Heart right ventricle (tissue), 16 donors: ENCODE results near the gene SPTLC3. TPM values are rescaled to one million over a fixed set of nuclear protein-coding genes. Genes with fewer than 3 reads are reported as not detected.

ENCODE experiments used
- ATAC-seq, 8 donors: fragments of 200-7000 bp; cut with Tn5 transposase; one replicate each; pipeline ENCODE4 v1.9.1; 2020; ENCODE audit warnings: mild to moderate bottlenecking in 8 of 8, moderate library complexity in 8 of 8, moderate number of reproducible peaks in 1 of 8
- DNase-seq, 2 donors: peaks; one replicate each; pipeline ENCODE4 v3.0.0-alpha.2; 2020
- H3K27ac ChIP-seq, 10 donors: fragments of 200-600 bp; sonication (generic) in 2 of 10; one replicate each; pipeline versions ENCODE4 v1.5.0 to v1.8.0; 2020 to 2022; ENCODE audit warnings: mild to moderate bottlenecking in 3 of 10
- H3K27me3 ChIP-seq, 7 donors: fragments of 200-600 bp; one replicate each; pipeline ENCODE4 v1.8.0; 2021 to 2022; ENCODE audit warnings: mild to moderate bottlenecking in 2 of 7
- H3K36me3 ChIP-seq, 9 donors: fragments of 200-600 bp; sonication (generic) in 1 of 9; one replicate each; pipeline versions ENCODE4 v1.5.0 to v1.8.0; 2020 to 2022; ENCODE audit warnings: mild to moderate bottlenecking in 2 of 9
- H3K4me1 ChIP-seq, 9 donors: fragments of 200-600 bp; sonication (generic) in 1 of 9; one replicate each; pipeline versions ENCODE4 v1.5.0 to v1.8.0; 2020 to 2022; ENCODE audit warnings: mild to moderate bottlenecking in 4 of 9
- H3K4me3 ChIP-seq, 10 donors: fragments of 200-600 bp; sonication (generic) in 2 of 10; one replicate each; pipeline versions ENCODE4 v1.5.0 to v1.8.0; 2020 to 2022; ENCODE audit warnings: mild to moderate bottlenecking in 7 of 10, moderate library complexity in 2 of 10
- H3K9me3 ChIP-seq, 11 donors: fragments of 200-600 bp in 10 of 11; sonication (generic) in 2 of 11; one replicate each; pipeline versions ENCODE4 v1.5.0 to v1.8.0; 2013 to 2022; ENCODE audit warnings: mild to moderate bottlenecking in 2 of 11, control low read depth in 1 of 11, moderate library complexity in 1 of 11
- CTCF ChIP-seq, 9 donors: fragments of 200-600 bp; sonication (generic) in 2 of 9; IDR thresholded peaks; one replicate each; pipeline versions ENCODE4 v1.5.0 to v1.8.0; 2021 to 2022; ENCODE audit warnings: antibody characterized with exemption in 9 of 9, mild to moderate bottlenecking in 5 of 9, moderate library complexity in 1 of 9
- WGBS, 2 donors: extraction: QIAGEN DNeasy Blood & Tissue Kit; methylation state at CpG; one replicate each; pipeline ENCODE4 v1.1.7; 2013; ENCODE audit warnings: inconsistent platforms in 1 of 2; 5-methylcytosine and 5-hydroxymethylcytosine counted together
- intact Hi-C, 10 donors: fragments of 100-400 bp; cut with DNase I; formaldehyde crosslinking; loops; one replicate each; pipeline versions ENCODE4 v1.11.1 to v1.14.2; 2022
- polyA plus RNA-seq, 2 donors: library from polyadenylated mRNA; stranded (reverse); fragments of 200-250 nt; gene quantifications; one replicate each; pipeline ENCODE4 v1.2.3, GENCODE V29; 2013
- total RNA-seq, 10 donors: library from RNA; stranded (reverse); fragmentation: NEBNext Ultra II Directional in 3 of 10; extraction: Animal tissue kit (Norgen Biotek cat#: 25700) in 3 of 10; gene quantifications; one replicate each; pipeline versions ENCODE4 v1.2.1 to v1.2.4, GENCODE V29; 2021 to 2023
- donor health status: Arrhythmogenic right ventricular cardiomyopathy.
- donor health status: ischemic (EF 13 %, LVEDD 7.1; RV severe dilation, severe dysfunction).
- donor health status: healthy with polysubstance abuse.
- donor health status: DM: no; HTN: yes; CAD: no.
- donor health status: DM: no; HTN: no; CAD: no.
- donor health status: ischemic (EF 25% LVEDD 6.9; RV normal size, moderate dysfunction).
- donor health status: ischemic (EF 25% LVEDD 5.7; RV mildly dilated, moderate dysfunction).
- donor health status: healthy.
- donor health status: DM: yes; HTN: yes; CAD: no.
- donor health status: Ischemic cardiomyopathy.
- donor health status: ischemic (EF 35%, LVEDD 5.7; RV mildly dilated, moderate dysfunction).
- donor health status: nonischemic (EF 11% LVEDD 7.7; RV severe dilation, severe dysfunction).
- donor health status: DM: yes; HTN: yes; CAD: no.
- donor health status: PGD.
- donor health status: ischemic (EF 29% LVEDD 5.4; RV normal size, mild dysfunction).
- donor health status: nonischemic (EF 23%, LVEDD 6.1; RV moderate dilation, normal function).

The SPTLC3 gene
- total and polyA plus RNA-seq, 12 donors, result 0.45 to 8.4 (median 3.5) TPM

GRCh38 chr20:13117200-13117599 lies 108.4 kb downstream of the SPTLC3 start:
- WGBS, 2 donors, result 63 to 83% methylated on average over 2 of the region's 2 CpGs
- intact Hi-C loops, result loop anchor here in 9 of 10 donors (5.0 to 10.0 kb wide), 9 partner anchors 145 to 660 kb away; no protein-coding TSS in a partner anchor
- ATAC-seq (no peak), DNase-seq (no peak)
- H3K36me3 ChIP-seq, result peaks cover 0 to 10% (median 0%) of the 10 kb centered on the region in 9 donors
- no peaks in the 10 kb centered on the region for H3K9me3 ChIP-seq
- no peak overlapping the region for H3K27ac ChIP-seq
- TF ChIP-seq CTCF (IDR thresholded peaks at IDR 0.05), result no peak
- no peak overlapping the region for H3K4me3 ChIP-seq
- peaks cover 0 to 4% (median 0%) of the 10 kb centered on the region in 7 donors for H3K27me3 ChIP-seq
- H3K4me1 ChIP-seq, result no peaks in the 10 kb centered on the region

DNA sequence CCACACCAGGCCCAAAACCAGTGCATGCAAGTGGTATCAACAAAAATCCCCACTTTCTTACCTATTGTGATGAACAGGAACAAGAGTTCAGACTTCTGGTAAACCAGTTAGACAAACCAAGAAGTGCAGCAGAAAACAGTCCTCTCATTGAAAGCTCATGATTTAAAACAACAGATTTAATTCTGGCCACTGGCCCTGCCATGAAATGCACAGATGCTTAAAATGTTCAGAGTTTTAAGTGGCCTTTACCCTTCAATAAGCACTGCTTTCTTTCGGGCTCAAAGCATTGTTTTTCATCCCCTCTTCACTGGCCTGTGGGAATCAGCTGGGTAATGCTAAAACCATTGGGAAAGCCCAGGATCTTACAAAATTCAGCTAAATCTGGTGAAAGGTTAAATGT lies 109.9 kb downstream of the SPTLC3 start:
- ATAC-seq (no peak), DNase-seq (no peak)
- WGBS, 2 donors, result 88 to 95% methylated on average over 1 of the region's 1 CpG
- H3K27ac ChIP-seq, result no peak overlapping the region
- no peak overlapping the region for H3K4me3 ChIP-seq
- H3K27me3 ChIP-seq, result peaks cover 0 to 4% (median 0%) of the 10 kb centered on the region in 7 donors
- TF ChIP-seq CTCF (IDR thresholded peaks at IDR 0.05), result no peak
- no peaks in the 10 kb centered on the region for H3K9me3 ChIP-seq
- intact Hi-C loops, result loop anchor here in 9 of 10 donors (1.0 to 10.0 kb wide), 12 partner anchors 144 to 659 kb away; no protein-coding TSS in a partner anchor
- no peaks in the 10 kb centered on the region for H3K4me1 ChIP-seq
- H3K36me3 ChIP-seq, result peaks cover 0 to 7% (median 0%) of the 10 kb centered on the region in 9 donors

GRCh38 chr20:13119583-13119982 lies 110.8 kb downstream of the SPTLC3 start:
- ATAC-seq (peak in 6 of 8 donors; percentile 27 to 88 (median 65)), DNase-seq (peak in 1 of 2 donors; percentile 40)
- Histone ChIP-seq H3K36me3 (peaks cover 0 to 7% (median 0%) of the 10 kb centered on the region in 9 donors), H3K9me3 (no peaks in the 10 kb centered on the region), H3K27ac (no peak overlapping the region), H3K4me1 (no peaks in the 10 kb centered on the region), H3K27me3 (peaks cover 0 to 4% (median 0%) of the 10 kb centered on the region in 7 donors), H3K4me3 (no peak overlapping the region)
- peak; percentile 67 to 92 (median 87) for TF ChIP-seq CTCF (IDR thresholded peaks at IDR 0.05)
- intact Hi-C loops, result loop anchor here in 9 of 10 donors (1.0 to 10.0 kb wide), 12 partner anchors 143 to 658 kb away; no protein-coding TSS in a partner anchor
- WGBS, 2 donors, result 18 to 20% methylated on average over 6 of the region's 6 CpGs

GRCh38 chr20:13120471-13120870 lies 111.7 kb downstream of the SPTLC3 start:
- peaks cover 0 to 3% (median 0%) of the 10 kb centered on the region in 7 donors for H3K27me3 ChIP-seq
- DNase-seq, result no peak
- 49 to 57% methylated on average over 1 of the region's 1 CpG for WGBS, 2 donors
- H3K9me3 ChIP-seq, result no peaks in the 10 kb centered on the region
- H3K36me3 ChIP-seq, result peaks cover 0 to 3% (median 0%) of the 10 kb centered on the region in 9 donors
- H3K4me1 ChIP-seq, result no peaks in the 10 kb centered on the region
- H3K27ac ChIP-seq, result no peak overlapping the region
- H3K4me3 ChIP-seq, result no peak overlapping the region
- intact Hi-C loops, result loop anchor here in 7 of 10 donors (2.0 to 10.0 kb wide), 9 partner anchors 137 to 934 kb away; no protein-coding TSS in a partner anchor
- no peak for TF ChIP-seq CTCF (IDR thresholded peaks at IDR 0.05)
- ATAC-seq, result no peak
